Spleen (tissue), 7 donors: ENCODE data around the gene PTPRG.

Source experiments
- CTCF ChIP-seq, 11 experiments: fragments of 200-600 bp in 7 of 11; fragments of 450-650 bp in 4 of 11; sonication (generic) in 4 of 11; IDR thresholded peaks in 8 of 11; conservative IDR thresholded peaks in 3 of 11; 1 replicate in 7 of 11; 2 replicates in 4 of 11; pipeline versions ENCODE4 v1.4.0 to v1.8.0; 2016 to 2021; ENCODE audit warnings: antibody characterized with exemption in 11 of 11, inconsistent platforms in 4 of 11, mild to moderate bottlenecking in 1 of 11
- POLR2A ChIP-seq, 3 donors: fragments of 450-650 bp; IDR thresholded peaks; one replicate each; pipeline ENCODE4 v1.5.1; 2017; ENCODE audit warnings: antibody characterized with exemption in 3 of 3, mild to moderate bottlenecking in 1 of 3
- POLR2AphosphoS5 ChIP-seq, 3 donors: sonication (generic); formaldehyde crosslinking; IDR thresholded peaks; one replicate each; pipeline ENCODE4 v1.5.1; 2017; ENCODE audit warnings: antibody characterized with exemption in 3 of 3
- donor health status: DM: no; HTN: no; CAD: no; lungs with moderate emphysema.
- donor health status: DM: no; HTN: no; CAD: no.
- donor health status: DM: no; HTN: no; CAD: no.

GRCh38 chr3:61638741-61639140 lies 77.4 kb downstream of the PTPRG start:
- TF ChIP-seq CTCF (IDR thresholded peaks at IDR 0.05 in 8 of 11, conservative IDR thresholded peaks at IDR 0.05 in 3 of 11) (no peak), POLR2A (IDR thresholded peaks at IDR 0.05) (no peak), POLR2AphosphoS5 (IDR thresholded peaks at IDR 0.05) (no peak)
